NOMO-1 treated with dmso at 0.1 percent for 144 hours (cell line): ENCODE measurements around the gene C2CD4C.
"Not testable (repeated sequence)": the region's sequence is repeated elsewhere in the genome, so short reads cannot be mapped to it uniquely, and the experiment has no call there.

Experiments
- DNase-seq: peaks from one replicate; lab custom pipeline; 2025; ENCODE audit not compliant: unreplicated experiment; lab: John Stamatoyannopoulos, UW

Gene C2CD4C, protein sequence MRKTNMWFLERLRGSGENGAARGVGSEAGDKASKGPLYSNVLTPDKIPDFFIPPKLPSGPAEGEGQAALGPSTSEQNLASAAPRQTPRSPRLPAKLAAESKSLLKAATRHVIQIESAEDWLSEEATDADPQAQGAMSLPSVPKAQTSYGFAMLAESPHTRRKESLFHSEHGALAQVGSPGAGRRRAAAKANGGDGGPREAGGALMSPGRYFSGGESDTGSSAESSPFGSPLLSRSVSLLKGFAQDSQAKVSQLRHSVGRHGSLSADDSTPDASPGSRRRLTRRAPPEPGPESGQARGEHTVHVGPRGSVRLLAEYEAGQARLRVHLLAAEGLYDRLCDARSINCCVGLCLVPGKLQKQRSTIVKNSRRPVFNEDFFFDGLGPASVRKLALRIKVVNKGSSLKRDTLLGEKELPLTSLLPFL

DNA sequence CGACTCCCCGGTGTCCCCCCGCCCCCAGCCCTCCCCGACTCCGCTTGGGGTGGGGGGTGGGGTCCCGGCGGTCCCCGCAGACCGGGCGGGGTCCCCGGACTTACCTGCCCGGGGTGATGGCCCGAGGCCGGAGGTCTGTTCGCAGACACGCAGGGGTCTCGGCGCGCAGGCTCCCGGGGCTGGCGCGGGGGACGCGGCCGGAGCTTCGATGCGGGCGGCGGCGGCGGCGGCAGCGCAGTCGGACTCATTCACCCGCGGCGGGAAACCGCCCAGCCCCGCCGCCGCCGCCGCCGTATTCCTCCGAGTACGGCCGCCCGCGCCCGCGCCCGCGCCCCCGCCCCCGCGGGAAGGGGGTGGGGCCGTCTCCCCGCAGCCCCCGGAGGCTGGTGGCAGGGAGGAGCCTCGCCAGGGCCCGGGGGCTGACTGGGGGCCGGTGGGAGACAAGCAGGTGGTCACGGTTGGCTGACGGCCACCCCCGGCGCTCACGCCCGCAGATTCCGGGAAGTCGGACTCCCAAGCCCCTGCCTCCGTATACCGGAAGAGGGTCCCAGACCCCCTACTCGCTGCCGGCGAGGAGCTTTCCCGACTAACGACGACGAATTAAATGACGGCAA is at the start of gene C2CD4C:
Gene C2CD4C (minus strand): TSS at position 246 of the 614 bp plus-strand sequence. CDS start 786 bp downstream, outside the sequence.
- no peak for DNase-seq

DNA sequence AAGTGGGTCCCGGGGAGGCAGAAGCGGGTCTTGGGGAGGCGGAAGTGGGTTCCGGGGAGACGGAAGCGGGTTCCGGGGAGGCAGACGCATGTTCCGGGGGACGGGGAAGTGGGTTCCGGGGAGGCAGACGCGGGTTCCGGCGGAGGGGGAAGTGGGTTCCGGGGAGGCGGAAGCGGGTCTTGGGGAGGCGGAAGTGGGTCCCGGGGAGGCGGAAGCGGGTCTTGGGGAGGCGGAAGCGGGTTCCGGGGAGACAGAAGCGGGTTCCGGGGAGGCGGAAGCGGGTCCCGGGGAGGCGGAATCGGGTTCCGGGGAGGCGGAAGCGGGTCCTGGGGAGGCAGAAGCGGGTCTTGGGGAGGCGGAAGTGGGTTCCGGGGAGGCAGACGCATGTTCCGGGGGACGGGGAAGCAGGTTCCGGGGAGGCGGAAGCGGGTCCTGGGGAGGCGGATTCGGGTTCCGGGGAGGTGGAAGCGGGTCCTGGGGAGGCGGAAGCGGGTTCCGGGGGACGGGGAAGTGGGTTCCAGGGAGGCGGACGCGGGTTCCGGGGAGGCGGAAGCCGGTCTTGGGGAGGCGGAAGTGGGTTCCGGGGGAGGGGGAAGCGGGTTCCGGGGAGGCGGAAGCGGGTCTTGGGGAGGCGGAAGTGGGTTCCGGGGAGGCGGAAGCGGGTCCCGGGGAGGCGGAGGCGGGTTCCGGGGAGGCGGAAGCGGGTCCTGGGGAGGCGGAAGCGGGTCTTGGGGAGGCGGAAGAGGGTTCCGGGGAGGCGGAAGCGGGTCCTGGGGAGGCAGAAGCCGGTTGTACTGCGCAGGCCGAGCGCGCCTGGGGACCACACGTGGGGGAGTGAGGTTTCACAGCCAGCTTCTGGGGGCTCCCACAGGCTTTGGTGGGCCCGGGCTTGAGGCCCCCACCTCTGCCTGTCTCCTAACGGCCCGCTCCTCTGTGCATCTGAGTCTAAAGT is 49.4 kb upstream of the C2CD4C start:
- DNase-seq: no peak

DNA sequence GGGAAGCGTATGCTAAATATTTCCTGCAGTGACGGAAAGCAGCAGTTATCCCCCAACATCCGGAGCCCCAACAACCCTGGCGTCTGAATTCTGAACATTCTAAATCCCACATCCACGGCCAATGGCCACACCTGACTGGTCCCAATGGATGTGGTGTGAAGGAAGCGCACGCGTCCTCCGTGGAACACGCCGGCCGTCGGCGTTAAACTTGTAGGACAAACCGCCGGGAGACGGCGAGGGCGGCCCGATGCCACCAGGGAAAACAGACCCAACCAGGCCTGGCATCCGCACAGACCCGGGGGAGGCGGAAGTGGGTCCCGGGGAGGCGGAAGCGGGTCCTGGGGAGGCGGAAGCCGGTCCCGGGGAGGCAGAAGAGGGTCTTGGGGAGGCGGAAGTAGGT is 48.7 kb upstream of the C2CD4C start:
- no peak for DNase-seq

DNA sequence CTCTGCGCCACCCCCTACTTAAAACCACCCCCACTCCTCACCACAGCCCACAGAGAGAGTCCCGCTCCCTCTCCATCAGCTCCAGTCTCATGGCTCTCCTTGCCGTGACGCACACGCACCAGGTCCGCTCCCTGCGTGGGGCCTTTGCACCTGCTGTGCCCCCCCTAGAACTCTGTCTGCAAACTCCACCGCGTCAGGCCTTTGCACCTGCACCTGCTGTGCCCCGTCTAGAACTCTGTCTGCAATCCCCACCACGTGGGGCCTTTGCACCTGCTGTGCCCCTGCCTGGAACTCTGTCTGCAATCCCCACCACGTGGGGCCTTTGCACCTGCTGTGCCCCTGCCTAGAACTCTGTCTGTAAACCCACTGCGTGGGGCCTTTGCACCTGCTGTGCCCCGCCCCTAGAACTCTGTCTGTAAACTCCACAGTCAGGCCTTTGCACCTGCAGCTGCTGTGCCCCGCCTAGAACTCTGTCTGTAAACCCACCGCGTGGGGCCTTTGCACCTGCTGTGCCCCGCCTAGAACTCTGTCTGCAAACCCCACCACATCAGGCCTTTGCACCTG is 47.7 kb upstream of the C2CD4C start:
- DNase-seq: no peak

DNA sequence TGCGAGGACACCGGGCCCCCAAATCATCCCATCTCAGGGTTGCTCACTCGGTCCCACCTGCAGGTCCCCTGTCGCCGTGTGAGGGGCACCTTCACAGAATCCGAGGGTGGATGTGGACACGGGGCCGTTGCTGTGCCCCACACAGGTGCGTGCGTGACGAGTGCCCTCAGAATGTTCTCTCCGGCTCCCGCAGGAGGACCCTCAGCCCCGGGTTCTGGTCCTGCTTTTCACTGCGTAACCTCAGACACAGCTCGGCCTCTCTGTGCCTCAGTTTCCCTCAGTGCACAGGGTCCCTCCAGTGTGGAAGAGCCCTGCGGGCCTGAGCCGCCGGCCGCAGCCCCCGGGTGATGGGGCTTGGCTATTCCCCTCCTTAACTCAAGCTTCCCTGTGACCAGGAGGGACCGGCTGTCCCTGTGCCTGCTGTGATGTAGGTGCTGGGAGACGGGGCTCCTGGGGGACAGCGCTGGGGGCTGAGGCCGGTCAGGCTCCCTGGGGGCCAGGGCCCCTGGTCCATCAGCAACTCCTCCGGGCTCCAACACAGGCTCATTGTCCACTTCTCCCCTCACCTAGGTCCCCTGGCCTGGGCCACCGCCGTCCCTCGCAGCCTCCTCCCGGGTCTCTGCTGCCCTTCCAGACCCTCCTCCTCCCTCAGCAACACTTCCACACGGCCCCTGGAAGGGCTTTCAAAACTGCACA is 47.1 kb upstream of the C2CD4C start:
- DNase-seq: no peak

DNA sequence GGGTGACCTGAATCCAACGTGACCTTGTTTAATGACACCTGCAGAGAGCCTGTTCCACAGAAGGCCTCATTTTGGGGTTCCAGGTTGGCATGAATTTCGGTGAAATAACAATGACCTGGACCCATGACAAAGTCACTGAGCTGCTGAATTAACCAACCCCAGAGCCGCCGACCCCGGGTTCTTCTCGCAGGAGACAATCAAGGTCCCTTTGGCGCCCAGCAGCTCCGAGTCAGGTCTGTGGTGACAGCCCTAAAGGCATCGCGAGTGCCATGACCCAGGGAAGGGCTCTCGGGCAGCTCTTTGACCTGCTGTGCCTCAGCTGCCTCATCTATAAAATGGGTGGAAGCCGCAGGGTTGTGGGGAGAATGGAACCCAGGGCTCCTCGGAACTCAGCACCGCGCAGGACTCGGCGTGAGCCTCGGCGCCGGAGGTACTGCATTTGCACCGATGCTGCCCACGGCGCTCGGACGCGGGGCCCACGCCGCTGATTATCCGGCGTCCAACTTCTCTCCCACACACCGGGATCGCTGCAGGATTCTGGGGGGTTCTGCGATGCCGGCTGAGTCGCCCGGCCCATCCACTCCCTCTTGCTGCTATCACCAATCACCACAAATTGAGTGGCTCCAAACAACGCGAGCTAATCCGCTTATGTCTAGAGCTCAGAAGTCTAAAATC is 46.2 kb upstream of the C2CD4C start:
- DNase-seq: no peak

DNA sequence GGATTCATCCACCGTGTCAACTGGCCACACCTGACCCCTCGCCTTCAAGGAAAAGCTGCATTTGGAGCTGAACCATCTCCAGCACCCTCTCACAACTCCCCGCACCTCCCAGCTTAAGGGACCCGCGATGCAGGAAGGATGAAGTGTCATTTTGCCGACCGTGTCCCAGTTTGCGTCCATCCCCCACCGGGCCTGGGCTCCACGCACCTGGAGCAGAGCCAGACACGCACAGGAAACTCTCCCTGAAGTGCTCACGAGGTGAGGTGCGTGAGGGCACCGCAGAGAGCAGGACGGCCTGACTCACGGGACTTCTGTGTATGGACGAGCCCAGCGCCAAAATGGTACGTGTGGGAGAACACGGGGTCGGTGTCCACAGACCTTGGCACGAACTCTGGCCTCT is 44.7 kb upstream of the C2CD4C start:
- DNase-seq: no peak

DNA sequence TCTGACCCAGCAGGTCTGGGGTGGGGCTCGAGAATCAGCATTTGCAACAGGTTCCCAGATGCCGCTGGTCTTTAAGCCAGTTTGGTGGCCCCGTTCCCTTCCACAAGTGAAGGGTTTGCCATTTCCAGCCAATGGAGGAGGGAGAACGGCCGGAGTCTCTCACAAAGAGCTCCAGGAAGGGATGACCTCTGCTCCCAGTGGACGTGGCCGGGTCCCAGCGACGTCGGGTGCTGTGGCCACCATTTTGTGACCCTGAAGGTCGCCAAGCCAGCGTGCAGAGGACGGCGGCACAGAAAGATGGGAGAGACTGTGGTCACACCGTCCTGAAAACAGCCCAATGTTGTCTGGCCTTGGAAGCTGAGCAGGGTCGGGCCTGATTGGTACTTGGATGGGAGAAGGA is 43.9 kb upstream of the C2CD4C start:
- DNase-seq: no peak

DNA sequence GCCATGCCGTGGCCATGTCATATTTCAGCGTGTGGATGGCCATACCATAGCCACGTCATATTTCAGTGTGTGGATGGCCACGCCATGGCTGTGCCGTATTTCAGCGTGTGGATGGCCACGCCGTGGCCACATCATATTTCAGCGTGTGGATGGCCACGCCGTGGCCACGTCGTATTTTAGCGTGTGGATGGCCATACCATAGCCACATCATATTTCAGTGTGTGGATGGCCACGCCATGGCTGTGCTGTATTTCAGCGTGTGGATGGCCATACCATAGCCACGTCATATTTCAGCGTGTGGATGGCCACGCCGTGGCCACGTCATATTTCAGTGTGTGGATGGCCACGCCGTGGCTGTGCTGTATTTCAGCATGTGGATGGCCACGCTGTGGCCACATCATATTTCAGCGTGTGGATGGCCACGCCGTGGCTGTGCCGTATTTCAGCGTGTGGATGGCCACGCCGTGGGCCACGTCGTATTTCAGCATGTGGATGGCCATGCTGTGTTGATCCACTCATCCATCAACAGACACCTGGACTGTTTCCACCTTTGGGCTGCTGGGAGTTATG is 42.0 kb upstream of the C2CD4C start:
- DNase-seq: not testable (repeated sequence)

DNA sequence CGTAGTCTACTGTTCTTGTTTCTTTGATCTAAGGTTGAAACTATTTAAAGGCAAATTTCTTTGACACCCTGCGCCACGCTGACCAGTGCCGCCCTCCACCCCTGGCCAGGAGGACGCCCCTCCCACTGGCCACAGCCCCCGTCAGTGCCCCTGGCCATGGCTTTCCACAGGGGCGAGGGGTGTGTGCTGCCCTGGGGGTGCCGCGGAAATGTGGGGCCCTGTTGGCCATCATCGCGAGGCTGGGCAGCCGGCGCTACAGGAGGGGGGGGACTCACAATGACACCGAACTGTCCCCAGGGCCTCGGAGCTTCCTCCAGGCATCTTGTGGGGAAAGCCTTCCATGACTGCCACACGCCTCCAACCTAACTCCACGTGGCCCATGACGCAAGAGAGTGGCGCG is 41.0 kb upstream of the C2CD4C start:
- DNase-seq: no peak

DNA sequence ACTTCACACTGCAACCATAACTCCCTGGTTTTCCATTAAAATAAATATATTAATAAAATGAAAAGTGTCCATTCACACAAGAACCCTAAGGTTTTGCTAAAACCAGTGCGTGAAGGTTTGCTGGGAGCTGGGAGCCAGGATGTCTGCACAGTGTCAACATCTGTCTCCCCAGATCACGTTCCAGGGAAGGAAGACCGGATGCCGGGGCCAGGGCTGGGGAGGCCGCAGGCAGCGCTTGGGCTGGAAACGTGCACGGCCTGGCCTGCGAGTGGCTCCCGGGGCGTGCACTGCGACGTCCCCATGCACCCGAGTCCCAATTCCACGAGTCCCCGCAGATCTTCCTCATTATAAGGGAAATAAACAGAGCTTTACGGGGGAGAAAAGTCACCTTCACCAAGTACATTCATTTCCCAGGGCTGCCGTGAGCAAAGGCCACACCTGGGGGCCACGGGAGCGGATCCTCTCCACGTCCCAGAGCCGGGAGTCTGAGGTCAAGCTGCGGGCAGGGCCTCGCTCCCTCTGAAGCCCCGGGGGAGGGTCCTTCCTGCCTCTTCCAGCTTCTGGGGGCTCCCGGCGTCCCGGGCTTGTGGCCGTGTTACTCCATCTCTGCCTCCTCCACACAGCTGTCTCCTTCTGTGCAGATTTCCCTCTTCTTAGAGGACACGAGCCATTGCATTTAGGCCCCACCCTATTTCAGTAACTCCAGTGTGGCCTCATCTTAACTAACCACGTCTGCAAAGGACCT is 39.0 kb upstream of the C2CD4C start:
- DNase-seq: no peak

DNA sequence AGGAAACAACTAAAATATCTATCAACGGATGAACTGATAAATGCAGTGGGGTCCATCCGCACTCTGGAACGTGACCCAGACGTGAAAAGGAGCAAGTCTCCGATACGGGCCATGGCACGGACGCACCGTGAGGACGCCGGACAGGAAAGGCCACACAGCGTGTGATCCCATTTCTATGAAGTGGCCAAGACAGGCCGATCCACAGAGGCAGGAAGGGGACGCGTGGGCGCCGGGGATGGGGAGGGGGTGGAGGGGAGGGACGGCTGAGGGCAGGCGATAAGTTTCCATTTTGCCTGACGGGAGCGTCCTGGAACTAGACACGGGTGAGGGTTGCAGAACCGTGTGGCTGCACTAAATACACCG is 38.1 kb upstream of the C2CD4C start:
- DNase-seq: no peak

DNA sequence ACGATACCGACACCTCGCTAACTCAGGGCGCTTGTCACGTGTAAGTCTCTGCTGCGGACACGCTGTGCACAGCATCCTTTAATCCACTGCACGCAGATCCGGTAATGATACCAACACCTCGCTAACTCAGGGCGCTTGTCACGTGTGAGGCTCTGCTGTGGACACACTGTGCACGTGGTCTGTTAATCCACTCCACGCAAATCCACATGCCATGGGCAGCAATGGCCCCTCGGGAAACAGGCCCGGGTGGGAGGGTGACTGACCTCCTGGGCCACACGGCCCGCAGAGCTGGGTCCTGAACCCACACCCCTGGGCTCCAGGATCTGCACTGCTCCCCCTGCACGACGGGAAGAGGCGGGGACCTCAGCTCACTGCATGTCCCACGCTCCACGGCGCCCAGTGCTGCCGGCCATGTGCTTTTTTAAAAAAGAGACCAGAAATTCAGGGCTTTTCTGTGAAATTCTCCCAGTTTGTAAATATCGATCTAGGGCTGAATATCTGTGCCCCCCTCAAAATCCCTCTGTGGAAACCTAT is 35.8 kb upstream of the C2CD4C start:
- no peak for DNase-seq

DNA sequence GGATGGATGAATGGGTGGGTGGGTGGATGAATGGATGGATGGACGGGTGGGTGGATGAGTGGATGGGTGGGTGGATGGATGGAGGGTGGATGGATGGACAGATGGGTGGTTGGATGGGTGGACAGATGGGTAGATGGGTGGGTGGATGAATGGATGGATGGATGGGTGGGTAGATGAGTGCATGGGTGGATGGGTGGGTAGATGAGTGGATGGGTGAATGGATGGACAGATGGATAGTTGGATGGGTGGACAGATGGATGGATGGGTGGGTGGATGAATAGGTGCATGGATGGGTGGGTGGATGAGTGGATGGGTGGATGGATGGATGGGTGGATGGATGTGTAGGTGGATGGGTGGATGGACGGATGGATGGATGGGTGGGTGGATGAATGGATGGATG is 34.1 kb upstream of the C2CD4C start:
- no peak for DNase-seq

DNA sequence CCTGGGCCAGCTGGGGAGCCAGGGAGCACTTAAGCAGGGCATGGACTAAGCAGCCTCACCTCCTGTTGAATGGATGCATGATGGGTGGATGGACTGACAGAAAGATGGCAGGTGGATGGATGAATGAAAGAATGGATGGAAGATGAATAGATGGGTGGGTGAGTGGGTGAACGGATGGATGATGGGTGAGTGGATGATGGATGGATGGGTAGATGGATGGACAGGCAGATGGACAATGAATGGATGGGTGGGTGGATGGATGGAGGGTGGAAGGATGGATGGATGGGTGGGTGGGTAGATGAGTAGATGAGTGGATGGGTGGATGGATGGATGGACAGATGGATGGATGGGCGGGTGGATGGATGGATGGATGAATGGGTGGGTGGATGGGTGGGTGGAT is 33.1 kb upstream of the C2CD4C start:
- no peak for DNase-seq

DNA sequence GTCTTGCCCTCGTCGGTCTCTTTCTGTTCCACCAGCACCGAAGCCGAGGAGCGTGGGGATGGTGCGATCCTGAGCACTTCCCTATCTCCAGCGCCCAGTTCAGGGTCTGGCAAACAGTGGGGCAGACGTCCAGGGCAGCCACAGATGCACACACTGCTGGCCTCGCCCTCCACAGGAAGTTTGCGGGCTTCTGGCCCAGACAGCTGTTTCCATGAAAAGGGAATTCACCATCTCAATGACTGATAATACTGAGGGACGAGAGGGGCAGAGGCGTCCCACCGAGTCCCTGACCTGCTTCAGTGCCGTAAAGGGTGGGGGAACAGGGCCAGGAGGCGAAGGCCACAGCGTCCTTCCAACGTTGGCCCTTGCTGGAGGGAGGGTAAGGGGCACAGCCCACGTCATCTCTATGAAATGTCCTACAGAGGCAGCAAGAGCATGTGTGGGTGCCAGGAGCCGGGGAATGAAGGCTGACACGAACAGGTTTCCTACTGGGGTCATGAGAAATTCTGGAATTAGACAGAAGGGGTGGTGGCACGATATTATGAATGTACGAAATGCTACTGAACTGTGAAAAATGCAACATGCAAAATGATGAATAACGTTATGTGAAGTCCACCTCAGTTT is 32.4 kb upstream of the C2CD4C start:
- DNase-seq: no peak

DNA sequence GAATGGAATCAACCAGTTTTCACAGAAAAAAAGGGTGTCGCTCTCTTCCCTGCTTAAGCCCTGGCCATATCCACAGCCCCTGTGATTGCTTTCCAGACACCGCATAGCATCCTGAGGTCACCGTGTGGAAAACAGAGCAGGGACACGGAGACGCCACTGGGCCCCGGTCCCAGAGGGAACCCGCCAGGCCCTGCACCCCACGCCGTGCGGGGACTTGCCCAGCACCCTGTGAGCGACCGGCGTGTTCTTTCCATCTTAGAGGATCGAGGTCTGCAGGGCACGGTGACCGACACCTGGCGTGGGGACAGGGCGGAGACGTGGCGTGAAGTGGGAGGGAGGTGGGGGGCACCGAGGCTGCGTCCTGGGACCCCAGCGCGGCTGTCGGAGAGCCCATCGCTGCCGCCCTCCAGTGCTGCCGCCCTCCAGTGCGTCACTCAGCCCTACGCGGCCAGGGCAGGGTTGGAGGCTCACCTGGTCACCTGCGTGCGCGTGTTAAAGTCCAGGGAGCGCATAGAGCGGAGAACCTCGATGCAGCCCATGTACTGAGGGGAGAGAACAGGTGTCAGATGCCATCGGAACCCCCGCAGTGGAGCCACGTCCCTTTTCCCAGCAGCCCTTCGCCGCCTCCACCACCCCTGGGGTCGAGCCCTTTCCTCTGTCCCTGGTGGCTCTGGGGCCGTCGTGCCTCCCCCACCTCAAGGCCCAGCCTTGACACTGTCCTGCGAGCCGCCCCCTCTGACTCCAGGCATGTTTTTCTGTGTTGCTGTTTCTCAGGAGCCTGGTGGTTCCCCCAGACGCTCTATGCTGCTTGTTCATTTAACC is 31.7 kb upstream of the C2CD4C start:
- no peak for DNase-seq
